Stimulated activated CD4-positive, alpha-beta T cell treated with anti-CD3 and anti-CD28 coated beads, Interleukin-12 subunit alpha, Interleukin-12 subunit beta, amount 100 ng/mL, for 48 hours (primary cell): ENCODE results near the gene NT5E.
A peak's percentile ranks its signal among the peaks of the same experiment; 100 is the strongest.

Source experiments
- DNase-seq, 3 donors: peaks; one replicate each; pipeline ENCODE4 v3.0.0-alpha.2; 2020; ENCODE audit warnings: low read depth in 2 of 3, low spot score in 1 of 3

Gene NT5E

DNA sequence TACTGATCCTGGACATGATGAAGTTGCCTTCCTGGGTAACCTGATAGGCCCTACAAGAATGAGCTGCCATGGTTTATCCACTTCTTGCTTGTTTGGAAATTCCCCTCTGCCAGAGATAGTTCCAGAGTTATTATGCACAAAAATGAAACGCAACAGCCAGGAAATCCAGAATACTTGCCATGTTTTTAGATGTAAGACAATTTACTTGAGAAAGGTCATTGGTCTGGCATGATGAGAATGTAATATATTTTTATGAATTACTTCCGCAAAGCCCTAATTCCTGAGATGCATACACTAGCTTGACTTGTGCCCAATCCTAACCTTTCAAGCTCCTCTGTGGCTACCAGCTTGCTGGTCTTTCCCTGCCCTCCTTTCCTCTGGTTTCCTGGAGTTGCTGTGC lies 27.9 kb upstream of the NT5E start:
- DNase-seq = no peak

DNA sequence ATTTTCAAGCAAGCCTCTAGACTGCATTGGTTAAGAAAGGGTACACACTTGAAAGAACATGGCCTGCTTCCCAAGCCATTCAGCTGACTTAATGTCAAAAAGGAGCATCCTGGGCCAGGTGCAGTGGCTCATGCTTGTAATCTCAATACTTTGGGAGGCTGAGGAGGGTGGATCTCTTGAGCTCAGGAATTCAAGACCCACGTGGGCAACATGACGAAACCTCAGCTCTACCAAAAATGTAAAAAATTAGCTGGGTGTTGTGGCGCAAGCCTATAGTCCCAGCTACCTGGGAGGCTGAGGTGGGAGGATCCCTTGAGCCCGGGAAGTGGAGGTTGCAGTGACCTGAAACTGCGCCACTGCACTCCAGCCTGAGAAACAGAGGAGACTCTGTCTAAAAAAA lies 26.9 kb upstream of the NT5E start:
- DNase-seq = no peak

DNA sequence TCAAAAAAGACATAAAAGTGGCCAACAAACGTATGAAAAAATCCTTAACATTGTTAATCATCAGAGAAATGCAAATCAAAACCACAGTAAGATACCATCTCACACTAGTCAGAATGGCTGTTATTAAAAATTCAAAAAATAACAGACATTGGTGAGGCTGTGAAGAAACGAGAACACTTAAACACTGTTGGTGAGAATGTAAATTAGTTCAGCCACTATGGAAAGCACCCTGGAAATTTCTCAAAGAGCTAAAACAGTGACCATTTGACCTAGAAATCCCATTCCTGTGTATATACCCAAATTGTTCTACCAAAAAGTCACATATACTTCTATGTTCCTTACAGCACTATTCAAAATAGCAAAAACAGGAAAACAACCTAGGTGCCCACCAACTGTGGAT lies 24.9 kb upstream of the NT5E start:
- no peak for DNase-seq

DNA sequence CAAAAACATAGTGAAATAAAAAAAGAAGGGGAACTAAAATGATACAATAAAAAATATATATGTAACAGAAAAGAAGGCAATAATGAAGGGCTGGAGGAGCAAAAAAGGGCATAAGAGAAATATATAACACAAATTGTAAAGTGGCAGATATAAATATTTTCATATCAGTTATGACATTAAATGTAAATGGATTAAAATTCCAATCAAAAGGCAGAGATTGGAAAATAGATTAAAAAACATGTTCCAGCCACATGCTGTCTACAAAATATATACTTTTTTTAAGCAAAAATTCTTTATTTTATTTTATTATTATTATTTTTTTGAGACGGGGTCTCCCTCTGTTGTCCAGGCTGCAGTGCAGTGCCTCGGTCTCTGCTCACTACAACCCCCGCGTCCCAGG lies 23.9 kb upstream of the NT5E start:
- DNase-seq = no peak

DNA sequence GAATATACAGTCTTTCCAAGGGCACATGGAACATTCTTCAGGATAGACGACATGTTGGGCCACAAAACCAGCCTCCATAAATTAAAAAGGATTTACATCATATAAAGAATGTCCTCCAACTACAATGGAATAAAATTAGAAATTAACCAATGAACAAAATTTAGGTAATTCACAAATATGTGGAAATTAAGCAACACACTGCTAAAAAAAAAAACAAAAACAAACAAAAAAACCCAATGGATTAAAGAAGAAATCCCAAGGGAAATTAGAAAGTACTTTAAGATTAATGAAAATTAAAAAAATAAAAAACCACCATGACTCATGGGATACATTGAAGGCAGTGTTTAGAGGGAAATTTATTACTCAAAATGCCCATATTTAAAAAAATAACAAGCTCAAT lies 21.4 kb upstream of the NT5E start:
- DNase-seq = no peak

DNA sequence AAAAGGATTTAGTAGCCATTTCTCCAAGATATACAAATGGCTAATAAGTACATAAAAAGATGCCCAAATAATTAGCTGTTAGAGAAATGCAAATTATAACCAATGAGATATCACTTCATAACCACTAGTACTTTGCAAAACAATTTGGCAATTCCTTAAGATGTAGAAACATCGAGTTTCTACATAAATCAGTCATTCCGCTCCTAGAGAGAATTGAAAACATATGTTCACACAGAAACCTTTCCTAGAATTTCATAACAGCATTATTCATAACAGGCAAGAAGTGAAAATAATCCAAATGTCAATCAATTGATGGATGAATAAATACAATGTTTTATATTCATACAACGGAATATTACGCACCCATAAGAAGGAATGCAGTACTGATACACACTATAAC lies 20.5 kb upstream of the NT5E start:
- DNase-seq = no peak

DNA sequence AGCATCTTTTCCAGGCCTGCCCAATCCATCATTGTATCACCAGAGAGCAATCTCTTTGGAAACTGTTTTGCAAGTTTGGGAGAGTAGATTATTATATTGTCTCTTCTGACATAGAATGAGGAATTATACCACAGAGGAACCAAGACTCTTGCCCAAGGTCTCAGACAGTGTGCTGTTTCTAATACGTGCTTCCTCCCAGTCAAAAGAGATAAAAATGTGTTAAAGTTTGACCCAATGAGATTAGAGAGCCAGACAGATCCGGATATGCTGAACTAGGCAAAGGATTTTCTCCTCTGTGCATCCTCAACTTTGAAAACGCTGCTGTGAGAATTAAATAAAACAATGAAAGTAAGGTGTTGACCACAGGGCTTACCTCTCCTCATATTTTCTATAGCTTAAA lies 18.6 kb upstream of the NT5E start:
- DNase-seq = no peak

DNA sequence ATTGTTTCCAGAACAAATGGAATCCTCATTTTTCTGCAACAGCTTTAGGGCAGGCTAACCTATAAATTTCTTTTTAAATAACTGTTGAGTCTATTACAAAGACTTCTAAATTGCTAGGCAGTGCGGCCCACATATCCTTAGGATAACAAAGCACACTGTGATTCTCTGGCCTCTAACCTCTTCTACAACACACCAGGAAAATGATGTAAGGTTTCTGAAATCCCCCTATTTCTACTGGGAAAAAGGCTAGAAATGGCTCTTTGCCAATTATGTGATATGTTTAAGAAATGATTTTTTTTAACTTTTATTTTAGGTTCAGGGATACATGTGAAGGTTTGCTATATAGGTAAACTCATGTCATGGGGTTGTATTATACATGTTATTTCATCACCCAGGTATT lies 17.3 kb upstream of the NT5E start:
- DNase-seq = no peak

DNA sequence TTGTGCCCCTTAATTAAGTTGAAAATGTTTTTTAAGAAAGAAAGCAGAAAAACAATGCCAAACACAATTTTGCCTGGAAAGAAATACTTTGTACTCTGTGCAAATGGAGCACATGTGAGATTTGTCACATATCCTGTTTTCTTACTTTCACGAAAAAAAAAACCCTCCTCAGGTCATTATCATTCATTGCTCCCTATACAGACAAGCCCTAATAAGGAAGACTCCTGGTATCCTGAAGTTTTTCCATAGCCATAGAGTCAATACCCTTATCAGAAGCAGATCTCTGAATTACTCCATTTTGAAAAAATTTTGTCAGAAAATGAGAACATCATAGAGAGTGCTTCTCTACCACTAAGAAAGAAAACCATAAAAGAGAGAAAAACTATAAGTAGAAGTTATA lies 14.0 kb upstream of the NT5E start:
- DNase-seq = no peak

DNA sequence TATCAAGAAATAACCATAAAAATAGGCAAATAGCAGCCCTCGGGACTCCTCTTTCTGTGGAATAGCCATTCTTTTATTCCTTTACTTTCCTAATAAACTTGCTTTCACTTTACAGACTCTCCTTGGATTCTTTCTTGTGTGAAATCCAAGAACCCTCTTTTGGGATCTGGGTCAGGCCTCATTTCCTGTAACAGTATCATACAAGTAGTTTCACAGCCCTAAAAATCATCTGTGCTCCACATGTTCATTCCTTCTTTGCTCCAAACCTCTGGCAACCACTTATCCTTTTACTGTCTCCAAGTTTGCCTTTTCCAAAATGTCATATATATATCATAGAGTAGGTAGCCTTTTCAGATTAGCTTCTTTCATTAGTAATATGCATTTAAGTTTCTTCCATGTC lies 13.5 kb upstream of the NT5E start:
- DNase-seq = no peak

DNA sequence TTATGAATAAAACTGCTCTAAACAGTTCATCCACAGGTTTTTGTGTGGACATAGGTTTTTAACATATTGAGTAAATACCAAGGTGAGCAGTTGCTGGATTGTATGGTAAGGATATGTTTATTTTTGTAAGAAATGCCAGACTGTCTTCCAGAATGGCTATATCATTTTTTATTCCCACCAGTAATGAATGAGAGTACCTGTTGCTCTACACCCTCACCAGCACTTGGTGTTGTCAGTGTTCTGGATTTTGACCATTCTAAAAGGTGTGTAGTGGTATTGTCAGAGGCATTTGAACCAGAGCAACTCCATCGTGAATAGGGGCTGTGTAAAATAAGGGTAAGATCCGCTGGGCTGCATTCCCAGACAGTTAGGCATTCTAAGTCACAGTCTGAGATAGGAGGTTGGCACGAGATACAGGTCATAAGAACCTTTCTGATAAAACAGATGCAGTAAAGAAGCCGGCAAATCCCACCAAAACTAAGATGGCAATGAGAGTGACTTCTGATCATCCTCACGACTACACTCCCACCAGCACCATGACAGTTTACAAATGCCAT lies 12.9 kb upstream of the NT5E start:
- no peak for DNase-seq

DNA sequence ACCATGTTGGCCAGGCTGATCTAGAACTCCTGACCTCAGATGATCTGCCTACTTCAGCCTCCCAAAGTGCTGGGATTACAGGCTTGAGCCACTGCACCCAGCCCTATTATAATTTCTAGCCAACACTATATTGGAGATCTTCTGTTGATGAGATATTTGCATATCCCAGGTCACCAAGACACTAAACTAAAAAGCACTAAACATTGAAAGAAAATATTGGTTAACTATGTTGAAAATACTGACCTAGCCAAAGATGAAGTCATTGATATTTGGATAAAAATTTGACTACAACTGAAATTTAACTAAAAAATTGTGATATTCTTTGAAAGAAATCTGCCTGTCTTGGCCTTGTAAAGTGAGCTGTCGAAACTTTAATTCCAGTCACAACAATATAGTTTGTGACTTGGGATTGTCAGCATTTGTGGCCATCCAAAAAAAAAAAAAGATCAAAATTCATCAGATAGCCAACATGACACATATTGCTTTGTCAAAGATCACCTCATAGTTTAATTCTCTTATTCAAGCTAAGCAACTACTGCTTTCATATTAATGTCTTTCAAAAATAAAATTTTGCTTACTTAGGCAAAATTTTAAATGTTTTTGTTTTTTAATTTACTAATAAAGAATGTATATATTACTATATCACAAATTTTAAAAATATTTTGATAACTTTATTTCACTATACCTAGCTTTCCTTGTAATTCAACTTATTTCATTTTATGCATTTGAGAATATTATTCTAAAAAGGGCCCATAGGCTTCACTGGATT lies 6.3 kb upstream of the NT5E start:
- DNase-seq = no peak

DNA sequence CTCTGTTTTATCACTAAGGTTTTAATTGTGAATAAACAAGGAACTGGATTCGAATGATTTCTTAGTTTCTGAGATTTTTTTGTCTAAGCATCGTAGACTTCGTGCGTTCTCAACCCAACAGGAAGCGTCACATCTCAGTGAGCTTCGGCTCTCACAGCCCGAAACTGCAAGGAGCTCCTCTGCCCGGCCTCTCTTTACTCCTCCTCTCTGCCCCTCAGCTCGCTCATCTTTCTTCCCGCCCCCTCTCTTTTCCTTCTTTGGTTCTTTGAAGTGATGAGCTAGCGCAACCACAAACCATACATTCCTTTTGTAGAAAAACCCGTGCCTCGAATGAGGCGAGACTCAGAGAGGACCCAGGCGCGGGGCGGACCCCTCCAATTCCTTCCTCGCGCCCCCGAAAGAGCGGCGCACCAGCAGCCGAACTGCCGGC lies 480 bp upstream of the NT5E start:
- DNase-seq = peak in 2 of 3 donors; percentile 33 to 38

DNA sequence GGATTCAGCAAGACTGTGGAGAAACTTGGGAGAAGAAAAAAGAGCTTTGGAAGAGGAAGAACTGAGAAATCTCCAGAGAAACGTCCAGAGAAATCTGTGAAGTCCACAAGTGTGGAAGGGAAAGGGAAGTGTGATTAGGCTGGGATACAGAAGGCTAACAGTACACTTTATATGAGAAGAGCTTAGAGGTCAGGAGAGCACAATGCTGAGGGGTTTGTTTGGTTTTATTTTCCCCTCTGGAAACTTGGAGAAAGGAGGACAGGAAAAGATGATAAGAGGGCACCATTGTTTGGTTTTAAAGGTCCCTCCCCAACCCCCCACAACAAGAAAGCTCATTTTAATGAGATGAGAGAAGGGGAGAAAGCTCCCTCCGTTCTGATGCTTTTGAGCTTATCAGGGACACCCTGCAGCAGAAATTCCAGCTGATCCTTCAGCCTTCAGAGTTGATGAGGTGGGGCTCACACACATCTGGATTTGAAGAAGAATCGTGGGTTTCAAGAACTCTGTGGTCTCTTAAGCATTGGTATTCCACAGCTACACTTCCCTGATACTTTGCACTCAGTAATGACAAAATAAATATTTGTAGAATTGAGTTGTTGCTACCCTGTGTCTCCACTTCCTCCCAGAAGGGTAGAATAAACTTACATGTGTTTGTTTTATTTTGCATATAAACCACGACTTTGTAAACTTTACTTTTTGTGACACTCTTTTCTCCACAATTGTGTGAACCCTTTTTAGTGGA lies 1.9 kb downstream of the NT5E start:
- DNase-seq = no peak

DNA sequence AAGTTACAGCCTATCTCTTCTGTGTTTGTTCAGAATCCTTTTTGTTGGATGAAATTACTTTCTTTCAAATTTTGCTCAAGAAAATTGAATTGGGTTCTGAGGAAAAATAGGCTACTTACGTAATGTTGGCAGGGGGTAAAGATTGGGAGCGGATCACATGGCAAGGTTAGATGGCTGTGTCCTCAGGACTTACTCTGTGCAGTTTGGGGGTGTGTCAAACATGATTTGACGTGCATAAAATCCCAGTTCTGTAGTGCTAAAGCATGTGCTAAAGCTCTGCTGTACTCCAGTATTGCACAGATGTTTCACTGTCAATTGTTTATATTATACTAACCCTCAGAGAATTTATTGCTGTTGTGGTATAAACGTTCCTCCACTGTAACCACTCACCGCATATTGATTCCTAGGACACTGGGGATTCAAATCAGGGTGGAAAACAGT lies 2.6 kb downstream of the NT5E start:
- DNase-seq = no peak

DNA sequence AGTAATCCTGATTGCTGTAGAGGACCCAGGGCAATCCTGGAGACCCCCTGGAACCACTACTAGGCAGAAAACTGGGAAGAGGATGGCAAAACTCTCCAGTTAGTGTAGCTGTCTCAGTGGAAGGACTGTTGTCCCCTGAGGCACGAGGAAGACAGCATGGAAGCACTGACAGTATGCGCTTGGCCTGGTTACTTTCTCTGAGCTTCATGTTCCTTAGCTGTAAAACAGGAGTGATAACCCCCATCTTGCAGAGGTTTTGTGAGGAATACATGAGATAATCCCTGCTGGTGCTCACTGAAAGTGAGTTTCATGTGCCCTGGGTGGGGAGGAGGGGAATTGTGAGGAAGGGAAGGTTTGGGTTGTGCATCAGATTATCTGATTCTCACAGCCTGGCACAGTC lies 3.2 kb downstream of the NT5E start:
- no peak for DNase-seq

DNA sequence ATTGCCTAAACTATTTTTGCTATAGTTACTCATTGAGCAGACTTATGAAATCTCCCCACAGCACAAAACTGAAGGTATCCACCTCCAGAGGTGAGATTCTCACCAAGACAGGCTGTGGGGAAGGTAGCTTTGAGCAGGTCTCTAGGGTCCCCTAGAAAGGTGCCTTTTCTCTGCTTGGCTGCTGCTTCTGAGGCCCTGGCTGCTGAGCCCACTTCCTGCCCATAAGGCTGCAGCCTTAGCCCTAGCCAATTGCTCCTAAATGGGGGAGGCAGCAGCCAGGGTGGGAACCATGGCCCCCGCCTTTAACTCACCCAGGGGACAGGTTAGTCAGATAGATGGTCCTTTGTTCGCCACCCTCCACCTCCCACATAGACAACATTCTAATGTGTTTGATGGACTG lies 3.6 kb downstream of the NT5E start:
- no peak for DNase-seq

DNA sequence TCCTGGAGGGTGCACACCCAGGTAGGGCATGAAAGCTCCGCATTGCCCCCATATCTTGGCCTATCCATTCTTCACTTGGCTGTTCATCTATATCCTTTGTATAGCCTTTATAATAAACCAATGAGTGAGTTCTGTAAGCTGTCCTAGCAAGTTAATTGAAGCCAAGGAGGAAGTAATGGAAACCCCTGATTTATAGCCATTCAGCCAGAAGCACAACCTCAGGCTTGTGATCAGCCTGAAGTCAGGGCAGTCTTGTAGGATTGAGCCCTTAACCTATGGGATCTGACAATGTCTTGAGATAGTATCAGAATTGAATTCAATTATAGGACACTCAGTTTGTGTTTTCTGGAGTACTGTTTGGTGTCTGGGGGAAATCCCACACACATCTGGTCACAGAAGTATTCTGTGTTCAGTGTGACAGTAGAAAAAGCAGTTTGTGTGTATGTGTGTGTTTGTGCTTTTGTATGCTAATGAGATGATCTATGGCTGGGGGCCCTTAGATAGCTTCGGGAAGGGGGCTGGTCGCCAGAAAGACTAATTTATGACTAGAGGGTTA lies 5.7 kb downstream of the NT5E start:
- no peak for DNase-seq

DNA sequence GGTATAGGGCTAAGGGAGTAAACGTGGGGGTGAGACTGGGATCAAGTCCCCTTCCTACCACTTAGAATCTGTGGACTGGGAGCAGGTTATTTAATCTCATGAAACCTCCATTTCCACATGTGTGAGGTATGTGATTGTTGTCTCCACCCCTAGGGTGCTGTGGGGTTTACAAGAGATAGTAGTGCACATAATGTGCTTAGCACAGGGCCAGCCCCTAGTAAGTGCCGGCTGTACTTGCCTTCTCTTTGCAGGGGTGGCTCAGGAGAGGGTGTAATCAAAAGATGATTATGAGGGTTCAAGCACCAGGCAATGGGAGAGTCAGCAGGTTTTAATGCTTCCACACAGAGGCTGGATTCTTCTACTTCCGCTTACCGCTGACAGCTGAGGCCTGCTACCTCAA lies 6.9 kb downstream of the NT5E start:
- DNase-seq = no peak

DNA sequence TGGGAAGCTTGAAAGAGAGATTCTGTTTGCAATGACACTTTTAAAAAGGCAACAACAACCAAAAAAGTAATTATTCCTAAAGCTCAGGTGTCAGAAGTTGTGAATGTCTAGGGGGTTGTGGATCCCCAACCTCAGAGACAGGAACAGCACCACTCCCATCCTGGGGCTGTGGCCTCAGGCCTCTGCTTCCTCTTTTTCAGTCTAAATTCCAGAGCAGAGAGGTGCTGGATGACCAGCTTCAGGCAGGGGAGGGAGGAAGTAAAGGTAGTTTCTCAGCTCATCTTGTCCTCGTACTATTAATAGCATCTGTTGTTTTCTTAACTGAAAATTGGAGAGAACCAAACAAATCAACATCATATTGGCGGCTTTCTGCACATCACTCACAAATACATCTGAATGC lies 8.3 kb downstream of the NT5E start:
- DNase-seq = no peak

DNA sequence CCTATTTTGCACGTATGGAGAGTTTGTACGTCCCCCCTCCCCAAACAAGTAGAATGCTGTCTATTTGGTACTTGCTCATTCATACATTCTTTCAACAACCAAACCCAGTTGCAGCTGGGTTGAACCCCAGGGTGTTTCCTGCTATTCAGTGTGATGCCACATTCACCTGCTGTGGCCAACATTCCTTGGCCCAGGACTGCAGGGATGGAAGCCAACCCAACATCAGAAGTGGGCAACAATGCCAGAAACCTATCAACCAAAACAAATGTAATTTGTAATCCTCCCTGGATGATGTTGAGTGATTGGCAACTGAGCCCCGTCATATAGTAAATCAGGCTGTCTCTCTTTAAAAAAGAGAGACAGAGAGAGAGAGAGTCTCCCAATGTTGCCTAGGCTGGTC lies 8.9 kb downstream of the NT5E start:
- DNase-seq = no peak

DNA sequence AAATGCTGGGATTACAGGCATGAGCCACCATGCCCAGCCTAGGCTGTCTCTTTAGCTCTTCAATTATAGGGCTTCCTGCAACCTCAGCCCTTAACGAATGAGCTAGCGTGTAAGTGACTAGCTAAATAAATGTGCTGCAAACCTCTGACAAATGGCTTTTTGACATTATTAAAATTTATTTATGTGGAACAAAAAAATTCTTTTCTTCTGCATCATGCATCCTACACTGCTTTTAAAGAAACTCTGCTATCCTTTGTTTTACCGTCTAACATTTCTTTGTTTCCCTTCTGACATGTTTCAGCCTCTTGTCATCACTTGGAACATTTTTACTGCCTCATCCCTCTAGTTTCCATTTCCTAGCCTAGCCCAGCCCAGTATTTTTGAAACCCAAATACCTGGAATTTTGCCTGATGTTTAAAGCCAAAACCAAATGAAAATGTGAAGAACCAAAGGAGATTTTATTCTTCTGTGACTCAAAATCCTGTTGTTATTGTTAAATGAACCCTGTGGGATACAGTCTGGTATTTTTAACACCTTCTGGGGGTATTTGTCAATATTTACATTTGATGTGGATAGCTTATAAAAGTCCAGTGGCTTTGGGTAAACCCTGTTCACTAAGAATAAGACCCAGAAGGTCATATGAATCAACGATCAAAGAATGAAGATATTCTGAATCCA lies 9.5 kb downstream of the NT5E start:
- DNase-seq = no peak
